PC-9 (cell line): ENCODE results near the gene GABRP.

Experiments
- EZH2 ChIP-seq: fragments of 200-600 bp; sonication (generic); IDR thresholded peaks from 2 replicates; pipeline ENCODE4 v1.8.0; 2017; ENCODE audit warnings: antibody characterized with exemption, low read depth
- TF ChIP-seq, protein P1 (sequence below): fragments of 200-600 bp; sonication (generic); conservative IDR thresholded peaks from 2 replicates; pipeline ENCODE4 v1.6.1; 2017; ENCODE audit warnings: mixed run types, antibody characterized with exemption, mild to moderate bottlenecking, moderate library complexity

DNA sequence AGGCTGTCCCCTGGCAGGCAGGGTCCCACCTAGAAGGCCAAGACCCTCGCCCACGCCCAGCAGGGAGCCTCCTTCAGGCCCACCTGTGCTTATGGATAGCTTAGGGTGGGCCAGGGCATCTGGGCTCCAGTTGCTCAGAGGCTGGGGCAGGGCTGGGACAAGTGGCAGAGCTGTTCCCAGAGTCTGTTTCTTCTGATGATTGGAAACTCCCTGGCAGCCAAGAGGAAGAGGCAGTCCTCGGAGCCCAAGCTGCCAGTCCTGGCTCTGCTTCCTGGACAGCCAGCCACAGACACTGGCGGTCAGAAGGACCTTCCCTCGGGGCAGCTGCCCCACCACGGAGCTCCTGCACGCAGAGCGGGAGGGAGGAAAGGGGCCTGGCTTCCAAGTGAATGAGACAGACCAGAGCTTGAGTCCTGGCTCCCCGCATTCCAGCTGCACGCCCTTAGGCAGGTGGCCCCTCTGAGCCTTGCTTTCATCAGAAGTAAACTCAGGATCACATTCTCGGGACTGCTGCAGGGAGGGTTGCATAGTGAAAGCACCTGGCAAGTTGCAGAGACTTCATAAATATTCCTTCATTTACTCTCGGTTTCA lies 37.9 kb upstream of the GABRP start:
- no peak for TF ChIP-seq EZH2
- TF ChIP-seq, protein P1, sequence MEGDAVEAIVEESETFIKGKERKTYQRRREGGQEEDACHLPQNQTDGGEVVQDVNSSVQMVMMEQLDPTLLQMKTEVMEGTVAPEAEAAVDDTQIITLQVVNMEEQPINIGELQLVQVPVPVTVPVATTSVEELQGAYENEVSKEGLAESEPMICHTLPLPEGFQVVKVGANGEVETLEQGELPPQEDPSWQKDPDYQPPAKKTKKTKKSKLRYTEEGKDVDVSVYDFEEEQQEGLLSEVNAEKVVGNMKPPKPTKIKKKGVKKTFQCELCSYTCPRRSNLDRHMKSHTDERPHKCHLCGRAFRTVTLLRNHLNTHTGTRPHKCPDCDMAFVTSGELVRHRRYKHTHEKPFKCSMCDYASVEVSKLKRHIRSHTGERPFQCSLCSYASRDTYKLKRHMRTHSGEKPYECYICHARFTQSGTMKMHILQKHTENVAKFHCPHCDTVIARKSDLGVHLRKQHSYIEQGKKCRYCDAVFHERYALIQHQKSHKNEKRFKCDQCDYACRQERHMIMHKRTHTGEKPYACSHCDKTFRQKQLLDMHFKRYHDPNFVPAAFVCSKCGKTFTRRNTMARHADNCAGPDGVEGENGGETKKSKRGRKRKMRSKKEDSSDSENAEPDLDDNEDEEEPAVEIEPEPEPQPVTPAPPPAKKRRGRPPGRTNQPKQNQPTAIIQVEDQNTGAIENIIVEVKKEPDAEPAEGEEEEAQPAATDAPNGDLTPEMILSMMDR, result no peak
